Articular chondrocyte of knee joint (primary cell): Measurements from ENCODE around the gene FJX1. TPM values are rescaled to one million over a fixed set of nuclear protein-coding genes. Genes with fewer than 3 reads are reported as not detected.

Experiments used
- total RNA-seq: library from RNA; depleted of rRNA; stranded (reverse); fragments of >200 nt; gene quantifications from 2 replicates; pipeline ENCODE4 v1.2.3, GENCODE V29; 2012

FJX1 gene, protein sequence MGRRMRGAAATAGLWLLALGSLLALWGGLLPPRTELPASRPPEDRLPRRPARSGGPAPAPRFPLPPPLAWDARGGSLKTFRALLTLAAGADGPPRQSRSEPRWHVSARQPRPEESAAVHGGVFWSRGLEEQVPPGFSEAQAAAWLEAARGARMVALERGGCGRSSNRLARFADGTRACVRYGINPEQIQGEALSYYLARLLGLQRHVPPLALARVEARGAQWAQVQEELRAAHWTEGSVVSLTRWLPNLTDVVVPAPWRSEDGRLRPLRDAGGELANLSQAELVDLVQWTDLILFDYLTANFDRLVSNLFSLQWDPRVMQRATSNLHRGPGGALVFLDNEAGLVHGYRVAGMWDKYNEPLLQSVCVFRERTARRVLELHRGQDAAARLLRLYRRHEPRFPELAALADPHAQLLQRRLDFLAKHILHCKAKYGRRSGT
- total RNA-seq = 6.7 and 10.5 TPM in 2 replicates

DNA sequence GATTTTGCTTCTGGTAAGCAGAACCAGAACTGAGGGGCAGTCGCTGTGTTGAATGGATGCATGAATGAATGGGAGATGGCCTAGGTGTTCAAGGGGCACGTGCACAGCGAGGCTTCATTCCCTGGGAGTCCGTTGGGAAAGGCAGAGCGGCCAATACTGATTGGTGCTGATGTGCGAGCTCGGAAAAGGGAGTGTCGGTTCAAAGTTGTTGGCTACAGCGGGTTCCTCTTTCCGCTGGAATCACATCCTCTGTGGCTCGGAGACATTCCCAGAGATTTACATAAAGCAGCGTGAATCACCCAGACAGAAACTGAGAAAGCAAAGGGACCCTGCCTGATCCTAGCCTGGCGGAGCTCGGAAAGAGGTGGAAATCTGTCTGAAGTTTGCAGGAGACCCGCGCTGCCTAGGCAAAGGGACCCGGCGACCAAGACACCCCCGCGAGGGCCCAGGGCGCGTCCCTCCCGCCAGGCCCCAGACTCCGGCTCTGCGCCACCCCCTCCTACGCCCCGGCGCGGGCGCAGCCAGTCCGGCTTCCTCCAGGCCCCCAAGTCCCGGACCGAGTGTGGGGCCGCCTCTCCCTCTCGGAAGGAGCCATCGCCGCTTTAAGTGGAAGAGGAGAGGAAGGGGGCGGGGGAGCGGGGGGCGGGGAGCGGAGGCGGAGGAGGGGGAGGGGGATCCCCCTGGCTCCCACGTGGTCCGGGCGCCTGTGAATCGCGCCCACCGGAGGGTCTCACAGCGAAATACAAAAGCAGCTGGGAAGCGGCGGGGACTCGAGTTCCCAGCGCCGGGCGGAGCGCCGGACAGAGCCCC lies at the start of gene FJX1:
Gene FJX1, plus strand, starts transcription at position 774 of the 810 bp plus-strand sequence. CDS start 177 bp downstream, outside the sequence.

DNA sequence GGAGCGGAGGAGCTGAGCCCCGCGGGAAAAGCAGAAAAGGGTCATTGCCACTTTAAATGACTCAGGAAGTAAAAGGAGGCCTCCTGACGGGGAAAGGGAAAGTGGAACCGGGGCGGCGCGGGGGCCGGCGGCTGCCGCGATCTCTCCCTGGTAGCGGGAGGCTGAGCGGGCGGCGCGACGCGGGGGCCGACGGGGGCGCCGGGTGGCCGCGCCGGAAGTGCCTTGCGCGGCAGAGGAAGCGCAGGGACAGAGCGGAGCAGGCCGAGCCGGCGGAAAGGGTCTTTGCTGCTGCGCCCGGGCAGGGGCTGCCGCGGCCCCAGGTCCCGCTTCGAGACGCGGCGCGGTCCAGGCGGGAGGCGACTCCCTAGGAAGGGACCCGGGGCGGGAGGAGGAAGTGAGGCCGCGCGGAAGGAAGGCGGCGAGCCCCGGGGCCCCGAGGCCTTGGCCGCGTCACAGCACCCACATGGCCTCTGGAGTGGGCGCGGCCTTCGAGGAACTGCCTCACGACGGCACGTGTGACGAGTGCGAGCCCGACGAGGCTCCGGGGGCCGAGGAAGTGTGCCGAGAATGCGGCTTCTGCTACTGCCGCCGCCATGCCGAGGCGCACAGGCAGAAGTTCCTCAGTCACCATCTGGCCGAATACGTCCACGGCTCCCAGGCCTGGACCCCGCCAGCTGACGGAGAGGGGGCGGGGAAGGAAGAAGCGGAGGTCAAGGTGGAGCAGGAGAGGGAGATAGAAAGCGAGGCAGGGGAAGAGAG lies 44.6 kb downstream of the FJX1 start, which contains the start of gene TRIM44:
Gene TRIM44, plus strand, starts transcription at position 127 of the 759 bp plus-strand sequence. Its CDS starts 337 bp downstream, at position 464.

Other genes starting within 250 kb of the FJX1 start
- gene SLC1A2, start 198.9 kb upstream of the FJX1 start, total RNA-seq = 0.39 and 1.7 TPM in 2 replicates
- gene PAMR1, start 92.8 kb upstream of the FJX1 start, total RNA-seq = 11.9 and 33.9 TPM in 2 replicates
- 39.6 and 45.0 TPM in 2 replicates for gene TRIM44, start 44.3 kb downstream of the FJX1 start, total RNA-seq